G401.6 (cell line): Measurements from ENCODE around the gene GCDH.
A peak's percentile ranks its signal among the peaks of the same experiment; 100 is the strongest.
"Not testable (repeated sequence)": the region's sequence is repeated elsewhere in the genome, so short reads cannot be mapped to it uniquely, and the experiment has no call there.

Source experiments
- FAIRE-seq: peaks from 2 replicates; lab custom pipeline; 2012; peaks lifted over from hg19 to GRCh38; lab: Jason Lieb, UNC

Gene GCDH

GRCh38 chr19:12907166-12907565 lies 16.2 kb downstream of the GCDH start:
- FAIRE-seq, result no peak

GRCh38 chr19:12912571-12912970 lies 21.6 kb downstream of the GCDH start:
- FAIRE-seq, result no peak

GRCh38 chr19:12913011-12913561 lies 22.1 kb downstream of the GCDH start:
- FAIRE-seq, result no peak

- FAIRE-seq, result no peak
Observed at GRCh38 chr19:12913851-12914690, 23.1 kb downstream of the GCDH start.

GRCh38 chr19:12915860-12916259 lies 24.9 kb downstream of the GCDH start:
- FAIRE-seq, result not testable (repeated sequence)

GRCh38 chr19:12918253-12918652 lies 27.3 kb downstream of the GCDH start:
- no peak for FAIRE-seq

GRCh38 chr19:12921047-12921446 lies 30.1 kb downstream of the GCDH start:
- no peak for FAIRE-seq

- no peak for FAIRE-seq
Observed at GRCh38 chr19:12922959-12923358, 32.0 kb downstream of the GCDH start.

GRCh38 chr19:12924621-12925310 lies 33.8 kb downstream of the GCDH start:
- FAIRE-seq, result no peak

- no peak for FAIRE-seq
Observed at GRCh38 chr19:12930002-12930645, 39.2 kb downstream of the GCDH start.

GRCh38 chr19:12932392-12933286 lies 41.7 kb downstream of the GCDH start:
- no peak for FAIRE-seq

- peak; percentile 33 for FAIRE-seq
Observed at GRCh38 chr19:12933287-12934072, 42.5 kb downstream of the GCDH start, which contains the start of gene FARSA. FARSA (minus strand) TSS chr19:12933711; CDS start chr19:12933696, 15 bp downstream.

GRCh38 chr19:12935071-12935470 lies 44.1 kb downstream of the GCDH start:
- no peak for FAIRE-seq

- FAIRE-seq, result no peak
Observed at GRCh38 chr19:12936582-12936981, 45.6 kb downstream of the GCDH start.

GRCh38 chr19:12937093-12937926 lies 46.4 kb downstream of the GCDH start:
- no peak for FAIRE-seq

GRCh38 chr19:12937927-12938778 lies 47.2 kb downstream of the GCDH start, which contains the start of gene CALR:
CALR (plus strand) TSS chr19:12938609; CDS start chr19:12938680, 71 bp downstream.
- FAIRE-seq, result peak; percentile 98

- no peak for FAIRE-seq
Observed at GRCh38 chr19:12938779-12939601, 48.0 kb downstream of the GCDH start.

GRCh38 chr19:12939975-12940423 lies 49.0 kb downstream of the GCDH start:
- FAIRE-seq, result no peak
